ENCODE results near the gene MB21D2.

GRCh38 chr3:192915304-192915703 is 2.4 kb downstream of the MB21D2 start:
- no peak for TF ChIP-seq SP1 (IDR thresholded peaks at IDR 0.05)
- TF ChIP-seq PKNOX1 (IDR thresholded peaks at IDR 0.05): no peak
- TF ChIP-seq FOXK2 (IDR thresholded peaks at IDR 0.05): no peak
